ENCODE results near the gene LY86. TPM values are rescaled to one million over a fixed set of nuclear protein-coding genes. Genes with fewer than 3 reads are reported as not detected.

Gene LY86
- total RNA-seq, 1 donor from 2014 or later, result not detected

GRCh38 chr6:6577735-6578134 is 10.8 kb upstream of the LY86 start:
- no peaks in the 10 kb centered on the region for H3K27me3 ChIP-seq
- H3K27ac ChIP-seq, result no peak overlapping the region
- H3K4me1 ChIP-seq, result no peaks in the 10 kb centered on the region
- H3K9me3 ChIP-seq, result peaks cover 0 to 4% of the 10 kb centered on the region in 2 donors
- H3K4me3 ChIP-seq, result no peak overlapping the region
- TF ChIP-seq, protein P1, sequence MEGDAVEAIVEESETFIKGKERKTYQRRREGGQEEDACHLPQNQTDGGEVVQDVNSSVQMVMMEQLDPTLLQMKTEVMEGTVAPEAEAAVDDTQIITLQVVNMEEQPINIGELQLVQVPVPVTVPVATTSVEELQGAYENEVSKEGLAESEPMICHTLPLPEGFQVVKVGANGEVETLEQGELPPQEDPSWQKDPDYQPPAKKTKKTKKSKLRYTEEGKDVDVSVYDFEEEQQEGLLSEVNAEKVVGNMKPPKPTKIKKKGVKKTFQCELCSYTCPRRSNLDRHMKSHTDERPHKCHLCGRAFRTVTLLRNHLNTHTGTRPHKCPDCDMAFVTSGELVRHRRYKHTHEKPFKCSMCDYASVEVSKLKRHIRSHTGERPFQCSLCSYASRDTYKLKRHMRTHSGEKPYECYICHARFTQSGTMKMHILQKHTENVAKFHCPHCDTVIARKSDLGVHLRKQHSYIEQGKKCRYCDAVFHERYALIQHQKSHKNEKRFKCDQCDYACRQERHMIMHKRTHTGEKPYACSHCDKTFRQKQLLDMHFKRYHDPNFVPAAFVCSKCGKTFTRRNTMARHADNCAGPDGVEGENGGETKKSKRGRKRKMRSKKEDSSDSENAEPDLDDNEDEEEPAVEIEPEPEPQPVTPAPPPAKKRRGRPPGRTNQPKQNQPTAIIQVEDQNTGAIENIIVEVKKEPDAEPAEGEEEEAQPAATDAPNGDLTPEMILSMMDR (IDR thresholded peaks at IDR 0.05), result no peak
- DNase-seq (ENCODE audit: low spot score in 2 of 2), result no peak
- intact Hi-C loops (cut with DNase I), result no loop called here
- no peaks in the 10 kb centered on the region for H3K36me3 ChIP-seq

DNA sequence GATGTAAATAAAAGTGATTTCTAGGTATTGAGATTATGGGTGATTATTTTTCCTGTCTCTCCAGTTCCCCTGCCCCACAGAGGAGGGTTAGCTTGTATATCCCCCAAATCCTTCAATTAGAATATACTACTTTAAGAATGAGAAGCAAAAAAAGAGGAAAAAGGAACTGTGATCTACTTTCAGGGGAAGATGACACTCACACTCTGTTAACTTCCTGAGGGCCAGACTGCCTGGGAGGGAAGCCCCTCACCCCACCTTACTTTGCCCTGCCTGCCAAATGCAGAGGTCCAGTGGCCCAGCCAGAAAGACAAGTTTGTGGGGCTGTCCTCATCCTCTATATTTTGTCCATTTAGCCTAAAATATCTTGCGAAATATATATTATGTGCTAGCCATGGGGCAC is 9.2 kb upstream of the LY86 start:
- no peak overlapping the region for H3K4me3 ChIP-seq
- intact Hi-C loops (cut with DNase I), result no loop called here

GRCh38 chr6:6580225-6580856 is 8.2 kb upstream of the LY86 start:
- no peak overlapping the region for H3K27ac ChIP-seq
- H3K27me3 ChIP-seq, result no peaks in the 10 kb centered on the region
- no peaks in the 10 kb centered on the region for H3K4me1 ChIP-seq
- peaks cover 0 to 4% of the 10 kb centered on the region in 2 donors for H3K9me3 ChIP-seq
- DNase-seq (ENCODE audit: low spot score in 2 of 2), result no peak
- TF ChIP-seq, protein P1 (IDR thresholded peaks at IDR 0.05), result no peak
- no peaks in the 10 kb centered on the region for H3K36me3 ChIP-seq
- intact Hi-C loops (cut with DNase I), result no loop called here
- no peak overlapping the region for H3K4me3 ChIP-seq

More for the DNA sequence above, 9.2 kb upstream of the LY86 start:
- no peak for DNase-seq (ENCODE audit: low spot score in 2 of 2)
- Histone ChIP-seq H3K27me3 (no peaks in the 10 kb centered on the region), H3K27ac (no peak overlapping the region), H3K9me3 (peaks cover 0 to 4% of the 10 kb centered on the region in 2 donors), H3K4me1 (no peaks in the 10 kb centered on the region), H3K36me3 (no peaks in the 10 kb centered on the region)
- TF ChIP-seq, protein P1 (IDR thresholded peaks at IDR 0.05), result no peak

DNA sequence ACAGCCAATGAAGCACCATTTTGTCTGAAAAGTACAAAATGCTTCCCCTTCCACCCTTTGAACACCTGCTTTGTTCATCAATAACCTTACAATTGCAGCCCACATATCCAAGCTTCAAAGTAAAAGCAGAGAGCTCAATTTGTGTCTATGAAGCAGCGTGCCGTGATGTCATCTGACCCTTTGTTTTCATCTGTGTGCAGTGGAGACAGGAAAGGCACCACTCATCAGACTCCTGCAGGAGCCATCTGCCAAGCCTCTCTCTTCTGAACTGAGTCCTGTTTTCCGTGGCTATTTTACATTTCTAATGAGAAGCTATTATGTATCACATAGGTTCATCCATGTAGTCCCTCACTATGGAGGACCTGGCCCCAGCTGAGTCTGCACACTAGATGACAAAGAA is 7.5 kb upstream of the LY86 start:
- H3K9me3 ChIP-seq, result peaks cover 0 to 4% of the 10 kb centered on the region in 2 donors
- TF ChIP-seq, protein P1 (IDR thresholded peaks at IDR 0.05), result no peak

GRCh38 chr6:6582131-6582530 is 6.4 kb upstream of the LY86 start:
- H3K36me3 ChIP-seq, result no peaks in the 10 kb centered on the region
- no peaks in the 10 kb centered on the region for H3K4me1 ChIP-seq
- H3K9me3 ChIP-seq, result no peaks in the 10 kb centered on the region
- no peak for DNase-seq (ENCODE audit: low spot score in 2 of 2)
- H3K4me3 ChIP-seq, result no peak overlapping the region
- intact Hi-C loops (cut with DNase I), result no loop called here
- TF ChIP-seq, protein P1 (IDR thresholded peaks at IDR 0.05), result no peak
- no peaks in the 10 kb centered on the region for H3K27me3 ChIP-seq
- H3K27ac ChIP-seq, result no peak overlapping the region

More for the DNA sequence above, 7.5 kb upstream of the LY86 start:
- intact Hi-C loops (cut with DNase I), result no loop called here
- no peak for DNase-seq (ENCODE audit: low spot score in 2 of 2)
- H3K4me1 ChIP-seq, result no peaks in the 10 kb centered on the region
- no peaks in the 10 kb centered on the region for H3K36me3 ChIP-seq
- H3K27me3 ChIP-seq, result no peaks in the 10 kb centered on the region
- no peak overlapping the region for H3K4me3 ChIP-seq
- H3K27ac ChIP-seq, result no peak overlapping the region

- Histone ChIP-seq H3K27me3 (no peaks in the 10 kb centered on the region), H3K4me1 (no peaks in the 10 kb centered on the region), H3K9me3 (no peaks in the 10 kb centered on the region), H3K4me3 (no peak overlapping the region), H3K27ac (no peak overlapping the region), H3K36me3 (no peaks in the 10 kb centered on the region)
- intact Hi-C loops (cut with DNase I), result no loop called here
- no peak for DNase-seq (ENCODE audit: low spot score in 2 of 2)
- TF ChIP-seq, protein P1 (IDR thresholded peaks at IDR 0.05), result no peak
Measured at GRCh38 chr6:6583836-6584235, 4.7 kb upstream of the LY86 start.
